ENCODE results near the gene ARRB1. TPM values are rescaled to one million over a fixed set of nuclear protein-coding genes. Genes with fewer than 3 reads are reported as not detected.

Gene ARRB1
- total RNA-seq, 1 experiment from 2014 or later, result 24.2 TPM

DNA sequence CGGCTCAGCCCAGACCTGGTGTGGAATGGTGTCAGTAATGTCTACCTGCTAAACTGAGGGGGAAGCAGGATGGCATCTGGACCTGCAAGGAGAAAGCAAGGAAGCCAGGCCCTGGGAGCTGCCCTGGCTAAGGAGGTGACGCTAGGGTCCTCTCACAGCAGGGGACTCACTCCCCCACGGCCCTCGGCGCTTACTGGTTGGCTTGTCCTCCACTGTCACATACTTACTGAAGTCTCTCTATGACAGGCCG lies 62.0 kb downstream of the ARRB1 start:
- H4K20me1 ChIP-seq (ENCODE audit: insufficient read depth), result no peaks in the 10 kb centered on the region
- H3K9me2 ChIP-seq (ENCODE audit: insufficient read depth), result no peaks in the 10 kb centered on the region
- ChIA-PET CTCF (no interaction called here), RAD21 (ENCODE audit: low non-redundant PET in 1 of 2, low total read pairs in 2 of 2, uncharacterized antibody in 2 of 2, unreplicated experiment in 2 of 2) (no interaction called here), POLR2A (no interaction called here)
- peaks cover 0 to 2% of the 10 kb centered on the region in 2 experiments; a peak in 1 of 4 replicates for H3K36me3 ChIP-seq (ENCODE audit: control insufficient read depth in 1 of 2, insufficient read depth in 2 of 2, low read length in 2 of 2)
- no peak overlapping the region for H3K9ac ChIP-seq (ENCODE audit: low read length)
- TF ChIP-seq POLR2A (IDR thresholded peaks at IDR 0.05; ENCODE audit: borderline replicate concordance, extremely low read depth, insufficient read depth, insufficient read length) (no peak), SIN3A (IDR thresholded peaks at IDR 0.05; ENCODE audit: low read depth) (no peak), ZFX (IDR thresholded peaks at IDR 0.05) (no peak), ZNF274 (IDR thresholded peaks at IDR 0.05; ENCODE audit: low read depth, low read length) (no peak), SRF (IDR thresholded peaks at IDR 0.05; ENCODE audit: low read depth) (no peak), REST (IDR thresholded peaks at IDR 0.05; ENCODE audit: low read depth) (no peak), CTCF (IDR thresholded peaks at IDR 0.05 in 2 of 3, conservative IDR thresholded peaks at IDR 0.05 in 1 of 3; ENCODE audit: borderline replicate concordance in 1 of 3, insufficient read depth in 1 of 3, low read depth in 2 of 3, low read length in 2 of 3) (no peak), POLR2AphosphoS5 (IDR thresholded peaks at IDR 0.05; ENCODE audit: low read depth, low read length) (no peak), ELF1 (IDR thresholded peaks at IDR 0.05; ENCODE audit: borderline replicate concordance, low read depth) (no peak), RAD21 (IDR thresholded peaks at IDR 0.05; ENCODE audit: low read depth) (no peak), EZH2 (IDR thresholded peaks at IDR 0.05) (no peak), FOSL1 (IDR thresholded peaks at IDR 0.05; ENCODE audit: low read depth) (no peak), SP1 (IDR thresholded peaks at IDR 0.05; ENCODE audit: low read depth) (no peak), JUND (IDR thresholded peaks at IDR 0.05) (no peak), EGR1 (IDR thresholded peaks at IDR 0.05; ENCODE audit: low read depth) (no peak)
- TF ChIP-seq, protein P1, sequence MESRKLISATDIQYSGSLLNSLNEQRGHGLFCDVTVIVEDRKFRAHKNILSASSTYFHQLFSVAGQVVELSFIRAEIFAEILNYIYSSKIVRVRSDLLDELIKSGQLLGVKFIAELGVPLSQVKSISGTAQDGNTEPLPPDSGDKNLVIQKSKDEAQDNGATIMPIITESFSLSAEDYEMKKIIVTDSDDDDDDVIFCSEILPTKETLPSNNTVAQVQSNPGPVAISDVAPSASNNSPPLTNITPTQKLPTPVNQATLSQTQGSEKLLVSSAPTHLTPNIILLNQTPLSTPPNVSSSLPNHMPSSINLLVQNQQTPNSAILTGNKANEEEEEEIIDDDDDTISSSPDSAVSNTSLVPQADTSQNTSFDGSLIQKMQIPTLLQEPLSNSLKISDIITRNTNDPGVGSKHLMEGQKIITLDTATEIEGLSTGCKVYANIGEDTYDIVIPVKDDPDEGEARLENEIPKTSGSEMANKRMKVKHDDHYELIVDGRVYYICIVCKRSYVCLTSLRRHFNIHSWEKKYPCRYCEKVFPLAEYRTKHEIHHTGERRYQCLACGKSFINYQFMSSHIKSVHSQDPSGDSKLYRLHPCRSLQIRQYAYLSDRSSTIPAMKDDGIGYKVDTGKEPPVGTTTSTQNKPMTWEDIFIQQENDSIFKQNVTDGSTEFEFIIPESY (IDR thresholded peaks at IDR 0.05; ENCODE audit: extremely low read depth, insufficient replicate concordance, low read length), result no peak
- no peaks in the 10 kb centered on the region for H3K9me3 ChIP-seq (ENCODE audit: control insufficient read depth in 1 of 2, insufficient read depth in 1 of 2, low read depth in 1 of 2, low read length in 2 of 2)
- BruUV-seq (replicated peaks), result no TSS peak
- H3K79me2 ChIP-seq (ENCODE audit: insufficient read depth, low read length), result no peaks in the 10 kb centered on the region
- H3K27me3 ChIP-seq (ENCODE audit: insufficient read depth, low read length), result no peaks in the 10 kb centered on the region
- H3K4me1 ChIP-seq (ENCODE audit: control insufficient read depth in 1 of 2, insufficient read depth in 2 of 2, low read length in 2 of 2), result no peaks in the 10 kb centered on the region
- H2AFZ ChIP-seq (ENCODE audit: low read depth, low read length, poor library complexity, severe bottlenecking), result no peak overlapping the region
- ATAC-seq (no peak), DNase-seq (ENCODE audit: low read depth, low spot score) (no peak)
- H3K4me3 ChIP-seq (replicated peaks in 1 of 2; ENCODE audit: low read depth in 1 of 2, low read length in 2 of 2), result no peak overlapping the region
- intact Hi-C loops (cut with micrococcal nuclease), result no loop called here
- no peak overlapping the region for H3K4me2 ChIP-seq (ENCODE audit: low read length)
- no peak overlapping the region for H3K27ac ChIP-seq (ENCODE audit: low read depth, low read length)
